ENCODE results near the gene MRPL16.

GRCh38 chr11:59770869-59771268 is 39.7 kb downstream of the MRPL16 start:
- TF ChIP-seq, protein P1, sequence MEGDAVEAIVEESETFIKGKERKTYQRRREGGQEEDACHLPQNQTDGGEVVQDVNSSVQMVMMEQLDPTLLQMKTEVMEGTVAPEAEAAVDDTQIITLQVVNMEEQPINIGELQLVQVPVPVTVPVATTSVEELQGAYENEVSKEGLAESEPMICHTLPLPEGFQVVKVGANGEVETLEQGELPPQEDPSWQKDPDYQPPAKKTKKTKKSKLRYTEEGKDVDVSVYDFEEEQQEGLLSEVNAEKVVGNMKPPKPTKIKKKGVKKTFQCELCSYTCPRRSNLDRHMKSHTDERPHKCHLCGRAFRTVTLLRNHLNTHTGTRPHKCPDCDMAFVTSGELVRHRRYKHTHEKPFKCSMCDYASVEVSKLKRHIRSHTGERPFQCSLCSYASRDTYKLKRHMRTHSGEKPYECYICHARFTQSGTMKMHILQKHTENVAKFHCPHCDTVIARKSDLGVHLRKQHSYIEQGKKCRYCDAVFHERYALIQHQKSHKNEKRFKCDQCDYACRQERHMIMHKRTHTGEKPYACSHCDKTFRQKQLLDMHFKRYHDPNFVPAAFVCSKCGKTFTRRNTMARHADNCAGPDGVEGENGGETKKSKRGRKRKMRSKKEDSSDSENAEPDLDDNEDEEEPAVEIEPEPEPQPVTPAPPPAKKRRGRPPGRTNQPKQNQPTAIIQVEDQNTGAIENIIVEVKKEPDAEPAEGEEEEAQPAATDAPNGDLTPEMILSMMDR (IDR thresholded peaks at IDR 0.05; ENCODE audit: poor library complexity, severe bottlenecking), result no peak
- TF ChIP-seq TAF1 (IDR thresholded peaks at IDR 0.05; ENCODE audit: low read depth) (no peak), RAD21 (conservative IDR thresholded peaks at IDR 0.05) (no peak), EZH2 (IDR thresholded peaks at IDR 0.05; ENCODE audit: borderline replicate concordance, insufficient read depth, low read length, poor library complexity, severe bottlenecking) (no peak)
